GM19043 (cell line): ENCODE data around the gene IL9.

Experiments used
- ATAC-seq: cut with Tn5 transposase; IDR thresholded peaks from one replicate; pipeline ENCODE4 v1.9.1; 2021; ENCODE audit warnings: low read depth; ENCODE audit not compliant: unreplicated experiment

IL9 gene

GRCh38 chr5:135843571-135844337 is 51.9 kb downstream of the IL9 start:
- no peak for ATAC-seq

- ATAC-seq = no peak
Observed at GRCh38 chr5:135842737-135843136, 52.9 kb downstream of the IL9 start.
